ELF-1 (cell line): ENCODE results near the gene TMPRSS9.
A peak's percentile ranks its signal among the peaks of the same experiment; 100 is the strongest.
"Not testable (repeated sequence)": the region's sequence is repeated elsewhere in the genome, so short reads cannot be mapped to it uniquely, and the experiment has no call there.

Experiments
- DNase-seq: peaks from one replicate; pipeline ENCODE4 v3.0.0-alpha.2; 2016; ENCODE audit warnings: low read depth, low spot score

Gene TMPRSS9

GRCh38 chr19:2392366-2392765, 32.3 kb downstream of the TMPRSS9 start:
- no peak for DNase-seq

- DNase-seq = peak; percentile 23
These were observed 32.8 kb downstream of the TMPRSS9 start for GRCh38 chr19:2392899-2393298.

- DNase-seq = no peak
These were observed 34.0 kb downstream of the TMPRSS9 start for GRCh38 chr19:2394054-2394441.

GRCh38 chr19:2394442-2395292, 34.6 kb downstream of the TMPRSS9 start:
- DNase-seq = no peak

GRCh38 chr19:2395293-2395829, 35.3 kb downstream of the TMPRSS9 start:
- DNase-seq = not testable (repeated sequence)

GRCh38 chr19:2397173-2397572, 37.1 kb downstream of the TMPRSS9 start:
- not testable (repeated sequence) for DNase-seq

- DNase-seq = no peak
These were observed 38.8 kb downstream of the TMPRSS9 start for GRCh38 chr19:2398735-2399305.

GRCh38 chr19:2399582-2399981, 39.5 kb downstream of the TMPRSS9 start:
- no peak for DNase-seq

- no peak for DNase-seq
These were observed 48.2 kb downstream of the TMPRSS9 start for GRCh38 chr19:2408247-2408646.

GRCh38 chr19:2409352-2409912, 49.4 kb downstream of the TMPRSS9 start:
- DNase-seq = no peak

- no peak for DNase-seq
These were observed 50.0 kb downstream of the TMPRSS9 start for GRCh38 chr19:2410023-2410422.

- DNase-seq = no peak
These were observed 51.6 kb downstream of the TMPRSS9 start for GRCh38 chr19:2411709-2412108.

- no peak for DNase-seq
These were observed 52.4 kb downstream of the TMPRSS9 start for GRCh38 chr19:2412449-2412848.

- DNase-seq = no peak
These were observed 53.1 kb downstream of the TMPRSS9 start for GRCh38 chr19:2413159-2413558.

GRCh38 chr19:2413629-2414028, 53.6 kb downstream of the TMPRSS9 start:
- DNase-seq = no peak

- no peak for DNase-seq
These were observed 55.4 kb downstream of the TMPRSS9 start for GRCh38 chr19:2415281-2415972.

- DNase-seq = no peak
These were observed 55.9 kb downstream of the TMPRSS9 start for GRCh38 chr19:2415973-2416319.

GRCh38 chr19:2416321-2417097, 56.4 kb downstream of the TMPRSS9 start:
- DNase-seq = no peak

- DNase-seq = not testable (repeated sequence)
These were observed 57.4 kb downstream of the TMPRSS9 start for GRCh38 chr19:2417436-2417835.

GRCh38 chr19:2417881-2418406, 57.9 kb downstream of the TMPRSS9 start:
- DNase-seq = no peak

- DNase-seq = no peak
These were observed 59.7 kb downstream of the TMPRSS9 start for GRCh38 chr19:2419754-2420153.
